Omental fat pad (tissue), 4 donors: Measurements from ENCODE around the gene ZBTB8B. TPM values are rescaled to one million over a fixed set of nuclear protein-coding genes. Genes with fewer than 3 reads are reported as not detected.

Experiments
- ATAC-seq: fragments of 150-250 bp; one replicate; pipeline ENCODE4 v1.9.1; 2016; ENCODE audit warnings: mild to moderate bottlenecking, moderate library complexity; ENCODE audit not compliant: low FRiP score
- DNase-seq: peaks from one replicate; pipeline ENCODE4 v3.0.0-alpha.2; 2019; ENCODE audit warnings: low spot score
- total RNA-seq, 4 donors: library from RNA; depleted of rRNA; stranded (reverse); fragments of >200 nt; gene quantifications; one replicate each; pipeline ENCODE4 v1.1.0, GENCODE V29; 2016
- TF ChIP-seq, protein P1 (sequence below), 3 donors: fragments of 450-650 bp; IDR thresholded peaks; one replicate each; pipeline ENCODE4 v1.5.1; 2016 to 2017; ENCODE audit warnings: antibody characterized with exemption in 3 of 3, mild to moderate bottlenecking in 3 of 3, moderate library complexity in 2 of 3

The ZBTB8B gene
- total RNA-seq, 4 donors from 2014 or later, result under 0.01 TPM; not detected in 3

DNA sequence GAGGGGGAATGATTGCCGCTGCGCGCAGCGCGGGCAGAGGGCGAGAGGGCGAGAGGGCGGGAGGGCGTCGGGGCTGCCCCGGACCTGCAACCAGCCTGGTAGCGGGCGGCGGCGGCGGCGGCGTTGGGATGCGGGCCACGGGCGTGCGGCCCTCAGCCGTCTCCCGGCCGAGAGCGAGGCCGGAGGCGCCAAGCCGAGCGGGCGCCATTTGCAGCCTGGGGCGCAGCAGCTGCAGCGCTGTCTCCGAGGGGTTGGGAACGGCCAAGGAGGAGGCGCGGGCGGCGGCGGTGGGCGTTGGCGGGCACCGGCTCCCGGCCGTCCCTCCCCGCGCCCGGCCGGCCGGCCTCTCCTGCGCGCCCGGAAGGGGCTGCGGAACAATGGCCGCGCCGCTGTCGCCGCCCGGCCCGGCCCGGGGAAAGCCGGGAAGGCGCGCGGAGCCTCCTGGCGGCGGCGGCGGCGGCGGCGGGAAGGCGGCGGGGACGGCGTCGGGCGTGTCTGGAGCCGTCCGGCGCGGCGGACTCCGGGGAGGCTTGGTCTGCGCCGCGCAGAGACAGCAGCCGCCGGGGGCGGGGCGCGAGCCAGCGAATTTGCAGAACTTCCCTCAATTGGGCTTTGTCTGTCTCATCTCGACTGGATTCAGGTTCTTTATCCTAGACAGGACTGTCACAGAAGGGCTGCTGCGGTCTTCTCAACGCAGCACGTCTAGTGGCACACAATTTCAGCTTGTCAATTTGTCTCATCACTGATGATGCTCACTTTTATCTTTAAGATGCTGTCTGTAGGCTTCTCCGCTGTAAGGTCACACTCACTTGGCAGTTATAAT lies 35.7 kb downstream of the ZBTB8B start:
- peak; percentile 88 for ATAC-seq
- DNase-seq, result no peak
- TF ChIP-seq, protein P1, sequence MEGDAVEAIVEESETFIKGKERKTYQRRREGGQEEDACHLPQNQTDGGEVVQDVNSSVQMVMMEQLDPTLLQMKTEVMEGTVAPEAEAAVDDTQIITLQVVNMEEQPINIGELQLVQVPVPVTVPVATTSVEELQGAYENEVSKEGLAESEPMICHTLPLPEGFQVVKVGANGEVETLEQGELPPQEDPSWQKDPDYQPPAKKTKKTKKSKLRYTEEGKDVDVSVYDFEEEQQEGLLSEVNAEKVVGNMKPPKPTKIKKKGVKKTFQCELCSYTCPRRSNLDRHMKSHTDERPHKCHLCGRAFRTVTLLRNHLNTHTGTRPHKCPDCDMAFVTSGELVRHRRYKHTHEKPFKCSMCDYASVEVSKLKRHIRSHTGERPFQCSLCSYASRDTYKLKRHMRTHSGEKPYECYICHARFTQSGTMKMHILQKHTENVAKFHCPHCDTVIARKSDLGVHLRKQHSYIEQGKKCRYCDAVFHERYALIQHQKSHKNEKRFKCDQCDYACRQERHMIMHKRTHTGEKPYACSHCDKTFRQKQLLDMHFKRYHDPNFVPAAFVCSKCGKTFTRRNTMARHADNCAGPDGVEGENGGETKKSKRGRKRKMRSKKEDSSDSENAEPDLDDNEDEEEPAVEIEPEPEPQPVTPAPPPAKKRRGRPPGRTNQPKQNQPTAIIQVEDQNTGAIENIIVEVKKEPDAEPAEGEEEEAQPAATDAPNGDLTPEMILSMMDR (IDR thresholded peaks at IDR 0.05), result no peak

DNA sequence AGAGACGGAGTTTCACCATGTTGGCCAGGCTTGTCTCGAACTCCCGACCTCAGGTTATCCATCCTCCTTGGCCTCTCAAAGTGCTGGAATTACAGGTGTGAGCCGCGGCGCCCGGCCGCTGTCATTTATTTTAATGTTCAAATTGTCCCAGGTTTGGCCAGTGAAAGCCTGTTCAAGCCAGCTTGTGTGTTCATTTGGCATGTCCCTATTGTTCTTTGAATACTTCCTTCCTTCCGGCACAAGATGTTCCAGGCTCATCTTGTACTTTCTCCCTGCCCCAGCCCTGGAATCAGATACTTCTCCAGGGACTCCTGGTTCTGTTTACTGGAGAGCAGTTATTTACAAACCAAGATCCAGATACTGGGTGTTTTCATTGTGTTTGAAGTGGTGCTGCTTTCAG lies 37.0 kb downstream of the ZBTB8B start:
- DNase-seq, result no peak
- no peak for ATAC-seq
- TF ChIP-seq, protein P1 (IDR thresholded peaks at IDR 0.05), result no peak

DNA sequence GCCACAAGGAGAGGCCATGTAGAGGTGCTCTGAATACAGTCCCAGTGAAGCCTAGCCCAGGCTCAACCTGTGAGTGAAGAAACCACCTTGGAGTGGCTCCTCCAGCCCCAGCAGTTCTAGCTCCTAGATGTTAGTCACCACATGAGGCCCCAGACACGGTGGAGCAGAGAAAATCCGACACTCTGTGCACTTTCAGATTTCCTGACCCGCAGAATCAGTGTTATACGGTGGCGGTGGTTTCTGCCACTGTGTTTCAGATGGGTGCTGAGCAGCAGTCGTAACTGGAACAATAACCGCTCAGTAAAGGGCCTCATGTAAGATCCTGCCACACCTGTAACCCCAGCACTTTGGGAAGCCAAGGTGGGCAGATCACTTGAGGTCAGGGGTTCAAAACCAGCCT lies 38.3 kb downstream of the ZBTB8B start:
- ATAC-seq (no peak), DNase-seq (no peak)
- TF ChIP-seq, protein P1 (IDR thresholded peaks at IDR 0.05), result no peak

DNA sequence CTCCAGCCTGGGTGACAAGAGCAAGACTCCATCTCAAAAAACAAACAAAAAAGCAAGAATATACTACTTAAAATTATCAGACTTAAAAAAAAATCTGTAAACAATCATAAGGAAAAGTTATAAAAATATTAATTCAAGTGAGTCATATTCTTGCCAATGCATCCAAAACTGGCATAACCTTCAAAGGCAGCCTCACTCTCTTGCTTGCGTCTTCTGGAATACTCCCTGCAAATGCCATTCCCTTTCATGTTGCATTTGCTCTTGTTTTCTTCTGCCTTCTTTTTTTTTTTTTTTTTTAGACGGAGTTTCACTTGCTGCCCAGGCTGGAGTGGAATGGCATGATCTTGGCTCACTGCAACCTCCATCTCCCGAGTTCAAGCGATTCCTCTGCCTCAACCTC lies 42.1 kb downstream of the ZBTB8B start:
- no peak for ATAC-seq
- TF ChIP-seq, protein P1 (IDR thresholded peaks at IDR 0.05), result no peak
- no peak for DNase-seq

DNA sequence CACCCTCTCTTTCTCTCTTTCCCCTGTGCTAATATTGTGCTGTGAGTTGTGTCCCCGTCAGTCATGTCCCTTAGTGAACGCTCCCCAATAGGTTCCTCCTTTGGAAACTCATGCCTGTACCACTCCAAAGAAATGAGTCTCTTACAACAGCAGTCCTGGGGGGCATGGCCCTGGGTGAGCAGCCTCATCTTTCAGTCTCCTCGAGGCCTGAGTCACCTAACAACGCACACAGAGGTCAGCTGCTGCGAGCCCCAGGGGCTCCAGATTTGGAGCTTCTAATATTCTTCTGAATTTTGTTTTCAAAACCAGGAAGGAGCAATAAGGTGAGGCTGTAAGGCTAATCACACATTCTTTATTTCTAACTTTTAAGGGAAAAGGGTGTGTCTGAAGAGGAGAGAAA lies 43.9 kb downstream of the ZBTB8B start:
- TF ChIP-seq, protein P1 (IDR thresholded peaks at IDR 0.05), result no peak
- peak; percentile 37 for ATAC-seq
- DNase-seq, result no peak

DNA sequence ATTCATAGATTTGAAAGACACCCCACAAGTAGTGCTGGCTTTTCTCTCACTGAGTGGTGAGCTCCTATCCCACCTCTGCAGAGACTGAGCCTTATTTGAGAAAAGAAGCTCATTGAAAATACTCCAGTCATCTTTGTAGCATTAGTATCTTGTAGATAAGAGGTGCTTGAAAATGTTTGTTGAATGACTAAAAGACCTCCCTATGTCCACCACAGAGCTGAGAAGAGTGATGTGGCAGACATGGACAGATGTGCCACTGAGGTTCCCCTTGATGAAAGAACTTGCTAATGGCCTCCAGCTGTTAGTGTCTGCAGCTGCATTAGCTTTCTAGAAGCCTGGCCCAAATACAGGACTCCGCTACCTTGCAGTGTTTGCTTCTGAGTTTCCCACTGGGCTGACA lies 45.1 kb downstream of the ZBTB8B start:
- TF ChIP-seq, protein P1 (IDR thresholded peaks at IDR 0.05), result no peak
- DNase-seq, result no peak
- no peak for ATAC-seq

Other genes starting within 250 kb of the ZBTB8B start
- 10 to 100 TPM in 3 of 4 donors, 1 to 10 TPM in 1; 8.8 to 15.4 (median 11.3) TPM for gene TMEM234, start 242.7 kb upstream of the ZBTB8B start, total RNA-seq
- 100 to 1,000 TPM; 159 to 210 (median 191) TPM for gene EIF3I, start 242.7 kb upstream of the ZBTB8B start, total RNA-seq
- gene FAM167B, start 217.8 kb upstream of the ZBTB8B start, total RNA-seq, result 10 to 100 TPM in 1 of 4 donors, 1 to 10 TPM in 3; 1.8 to 14.8 (median 3.8) TPM
- 1 to 10 TPM; 1.1 to 6.8 (median 4.8) TPM for gene LCK, start 213.8 kb upstream of the ZBTB8B start, total RNA-seq
- gene HDAC1, start 173.0 kb upstream of the ZBTB8B start, total RNA-seq, result 10 to 100 TPM; 32.3 to 52.6 (median 39.5) TPM
- gene MARCKSL1, start 128.8 kb upstream of the ZBTB8B start, total RNA-seq, result 10 to 100 TPM; 29.5 to 61.0 (median 42.7) TPM
- 10 to 100 TPM in 1 of 4 donors, 1 to 10 TPM in 3; 2.5 to 13.4 (median 5.4) TPM for gene FAM229A, start 102.6 kb upstream of the ZBTB8B start, total RNA-seq
- under 1 TPM in 1 of 4 donors, not detected in 3; 0.48 TPM for gene TSSK3, start 102.5 kb upstream of the ZBTB8B start, total RNA-seq
- 10 to 100 TPM; 51.9 to 73.1 (median 69.5) TPM for gene BSDC1, start 70.6 kb upstream of the ZBTB8B start, total RNA-seq
- gene ZBTB8A, start 74.4 kb downstream of the ZBTB8B start, total RNA-seq, result 10 to 100 TPM in 1 of 4 donors, 1 to 10 TPM in 3; 5.4 to 10.9 (median 7.0) TPM
- 10 to 100 TPM; 12.5 to 36.7 (median 23.3) TPM for gene ZBTB8OS, start 185.5 kb downstream of the ZBTB8B start, total RNA-seq
- gene RBBP4, start 186.1 kb downstream of the ZBTB8B start, total RNA-seq, result 100 to 1,000 TPM in 1 of 4 donors, 10 to 100 TPM in 3; 85.4 to 113 (median 93.2) TPM
- 10 to 100 TPM; 14.8 to 27.4 (median 22.1) TPM for gene SYNC, start 237.7 kb downstream of the ZBTB8B start, total RNA-seq